NB4 (cell line): ENCODE data around the gene THEMIS.

Source experiments
- DNase-seq: peaks from one replicate; pipeline ENCODE4 v3.0.0; 2010; ENCODE audit warnings: low read depth
- H3K4me3 ChIP-seq: one replicate; pipeline ENCODE4 v1.5.1; 2011; ENCODE audit warnings: mild to moderate bottlenecking, low read depth, low read length, moderate library complexity
- CTCF ChIP-seq: IDR thresholded peaks from one replicate; pipeline ENCODE4 v1.5.1; 2012; ENCODE audit warnings: low read depth, low read length
- MAX ChIP-seq: IDR thresholded peaks from 2 replicates; pipeline ENCODE4 v1.6.1; 2011; ENCODE audit warnings: low read depth, low read length
- MYC ChIP-seq: IDR thresholded peaks from 2 replicates; pipeline ENCODE4 v1.6.1; 2011; ENCODE audit warnings: low read depth, low read length
- POLR2A ChIP-seq: IDR thresholded peaks from 2 replicates; pipeline ENCODE4 v1.6.1; 2011; ENCODE audit warnings: mild to moderate bottlenecking; ENCODE audit not compliant: insufficient read length; ENCODE audit errors: extremely low read depth

THEMIS gene

DNA sequence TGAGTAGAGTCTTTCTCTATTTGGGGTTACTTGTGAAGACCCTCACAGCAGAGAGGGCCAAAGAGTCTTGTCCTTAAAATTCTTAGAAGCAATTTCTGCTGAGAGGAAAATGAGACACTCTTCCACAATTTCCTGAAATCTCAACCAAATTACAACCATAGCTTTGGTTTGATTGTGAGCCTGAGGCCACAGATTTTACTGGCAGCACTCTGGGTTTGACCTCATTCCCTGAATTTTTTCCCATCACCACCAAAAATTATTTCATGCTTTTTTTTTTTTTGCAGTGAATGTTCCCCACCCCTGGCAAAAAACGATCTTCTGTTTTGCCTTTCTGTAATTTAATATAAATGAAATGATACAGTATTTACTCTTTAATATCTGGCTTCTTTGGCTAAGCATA lies 125.5 kb downstream of the THEMIS start:
- no peak for TF ChIP-seq POLR2A
- no peak for TF ChIP-seq MAX
- no peak for TF ChIP-seq CTCF
- no peak for TF ChIP-seq MYC
- no peak for DNase-seq
- H3K4me3 ChIP-seq, result no peak overlapping the region

DNA sequence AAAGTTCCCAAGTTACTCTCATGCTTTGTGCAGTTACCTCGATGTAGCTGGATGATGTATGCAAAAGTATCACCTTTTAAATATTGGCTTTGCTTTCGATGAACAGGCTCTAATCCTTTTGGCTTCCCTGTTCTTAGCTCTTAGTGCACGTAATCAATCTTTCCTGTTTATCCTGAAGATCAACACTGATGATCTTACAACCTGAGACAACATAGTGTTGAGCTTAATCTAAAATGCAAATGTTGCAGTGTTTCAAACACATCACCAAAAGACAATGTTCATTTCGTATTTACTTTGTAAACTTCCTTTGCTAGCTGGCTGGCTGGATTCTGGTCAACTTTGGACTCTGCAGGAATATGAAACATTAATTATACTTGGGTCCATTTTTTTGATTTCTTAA lies 132.1 kb downstream of the THEMIS start:
- no peak for DNase-seq
- TF ChIP-seq CTCF (no peak), MYC (no peak), POLR2A (no peak), MAX (no peak)
- H3K4me3 ChIP-seq, result no peak overlapping the region

DNA sequence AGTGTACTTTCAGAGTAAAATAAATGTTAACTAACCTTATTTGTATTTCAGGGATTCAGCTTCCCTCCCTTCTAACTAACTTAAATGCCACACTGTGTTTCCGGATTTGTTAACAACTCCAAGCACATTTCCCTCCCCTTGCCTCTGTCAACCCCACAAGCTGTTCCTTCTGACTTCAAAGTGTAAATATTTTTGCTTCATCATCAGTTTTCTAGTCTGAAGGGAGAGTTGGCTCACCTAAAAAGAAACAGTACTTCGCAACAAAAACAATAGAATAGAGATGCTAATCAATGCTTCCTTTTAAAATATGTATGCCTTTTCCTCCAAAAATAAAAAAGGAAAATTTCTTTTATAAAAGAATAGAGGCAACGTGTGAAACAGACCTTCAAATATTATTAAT lies 132.6 kb downstream of the THEMIS start:
- DNase-seq, result no peak
- no peak for TF ChIP-seq CTCF
- TF ChIP-seq MAX, result no peak
- no peak for TF ChIP-seq POLR2A
- TF ChIP-seq MYC, result no peak
- no peak overlapping the region for H3K4me3 ChIP-seq

- TF ChIP-seq POLR2A (no peak), CTCF (no peak), MAX (no peak), MYC (no peak)
- DNase-seq, result no peak
- no peak overlapping the region for H3K4me3 ChIP-seq
Measured at GRCh38 chr6:127765949-127766348, 134.9 kb downstream of the THEMIS start.

DNA sequence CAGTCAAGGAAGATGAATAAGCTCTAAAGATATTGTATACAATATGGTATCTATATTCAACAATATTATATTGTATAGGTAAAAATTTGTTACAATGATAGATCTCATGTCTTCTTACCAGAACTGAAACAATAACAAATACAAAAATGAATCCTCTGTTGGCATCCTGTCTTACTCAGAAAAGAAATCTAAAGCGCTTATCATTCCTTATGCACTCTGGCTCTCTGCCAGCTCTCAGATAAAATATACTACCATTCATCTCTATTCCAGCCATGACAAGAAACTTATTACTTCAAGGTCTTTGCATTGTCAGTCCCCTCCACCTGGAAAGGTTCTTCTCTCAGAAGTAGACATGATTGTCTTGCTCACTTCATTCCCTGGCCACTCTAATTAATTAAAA lies 138.6 kb downstream of the THEMIS start:
- no peak for DNase-seq
- no peak for TF ChIP-seq CTCF
- TF ChIP-seq MAX, result no peak
- TF ChIP-seq POLR2A, result no peak
- TF ChIP-seq MYC, result no peak
- H3K4me3 ChIP-seq, result no peak overlapping the region

GRCh38 chr6:127761084-127761483 lies 139.8 kb downstream of the THEMIS start:
- no peak for TF ChIP-seq MAX
- TF ChIP-seq CTCF, result no peak
- no peak for TF ChIP-seq MYC
- no peak for TF ChIP-seq POLR2A
- no peak overlapping the region for H3K4me3 ChIP-seq
- DNase-seq, result no peak
